SW 1271 (cell line): ENCODE measurements around the gene KIAA1217.

Experiments used
- DNase-seq, 2 experiments: peaks; one replicate each; lab custom pipeline; 2025; lab: John Stamatoyannopoulos, UW

The KIAA1217 gene

GRCh38 chr10:24374134-24374915, 165.4 kb downstream of the KIAA1217 start:
- no peak for DNase-seq

DNA sequence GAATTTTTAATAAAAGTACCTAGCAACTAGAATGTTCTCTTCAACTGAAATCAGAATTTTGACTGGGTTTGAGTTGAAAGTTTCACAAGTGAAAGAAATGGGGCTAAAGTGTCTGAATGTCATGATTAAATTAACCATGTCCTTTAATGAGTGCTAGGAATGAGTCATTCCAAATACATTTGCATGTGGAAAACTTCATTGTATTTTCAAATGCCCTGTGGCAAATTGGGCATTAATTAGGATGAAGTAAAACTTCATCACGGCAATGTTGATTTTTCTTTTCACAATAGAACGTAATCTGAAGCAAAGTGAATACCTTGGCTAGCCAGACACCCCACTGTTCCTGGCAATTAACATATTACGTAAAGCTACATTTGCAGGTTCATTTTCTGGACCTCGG, 166.6 kb downstream of the KIAA1217 start:
- DNase-seq: no peak

DNA sequence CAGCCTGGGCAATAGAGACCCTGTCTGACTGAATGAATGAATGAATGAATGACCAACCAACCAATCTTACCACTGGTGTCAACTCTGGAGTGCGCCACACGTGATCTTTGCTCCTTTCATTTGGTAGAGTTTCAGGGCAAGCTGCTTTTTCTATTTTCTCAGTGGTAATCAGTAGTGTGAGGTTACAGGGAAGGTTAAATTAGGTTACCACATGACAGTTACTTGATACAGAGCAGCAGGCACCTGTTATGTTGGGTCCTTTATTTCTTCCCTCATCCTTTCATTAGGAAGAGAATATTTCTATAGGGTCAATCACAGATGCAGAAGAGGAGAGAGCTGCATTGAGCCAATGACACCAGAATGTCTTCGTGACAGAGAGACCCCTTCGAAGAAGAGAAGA, 167.8 kb downstream of the KIAA1217 start:
- DNase-seq: no peak

- DNase-seq: no peak
Observed at GRCh38 chr10:24378126-24378920, 169.4 kb downstream of the KIAA1217 start.

GRCh38 chr10:24381235-24382010, 172.5 kb downstream of the KIAA1217 start:
- DNase-seq: no peak

GRCh38 chr10:24382045-24382444, 173.1 kb downstream of the KIAA1217 start:
- no peak for DNase-seq

GRCh38 chr10:24382596-24382978, 173.6 kb downstream of the KIAA1217 start:
- no peak for DNase-seq

GRCh38 chr10:24382979-24383663, 174.2 kb downstream of the KIAA1217 start:
- no peak for DNase-seq

GRCh38 chr10:24383681-24384106, 174.8 kb downstream of the KIAA1217 start:
- DNase-seq: peak in 1 of 2 experiments; percentile 20

DNA sequence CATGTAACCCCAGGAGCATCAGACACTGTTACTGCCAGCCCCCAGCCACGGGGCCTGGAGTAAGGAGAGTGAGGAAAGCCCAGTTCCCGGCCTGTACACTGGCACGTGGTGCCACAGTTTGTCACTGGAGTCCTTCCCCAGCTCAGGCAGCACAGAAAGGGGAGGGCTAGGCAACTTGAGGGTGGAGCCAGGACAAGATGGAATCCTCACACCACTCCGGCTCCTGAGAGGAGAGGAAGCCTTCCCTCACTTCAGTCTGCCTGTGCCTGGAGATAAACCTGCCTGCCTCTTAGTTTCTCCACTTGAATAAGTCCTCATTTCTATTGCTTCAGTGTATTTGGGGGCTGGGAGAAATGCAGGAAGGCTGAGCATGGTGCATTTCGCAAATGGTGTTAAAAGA, 176.0 kb downstream of the KIAA1217 start:
- DNase-seq: no peak

DNA sequence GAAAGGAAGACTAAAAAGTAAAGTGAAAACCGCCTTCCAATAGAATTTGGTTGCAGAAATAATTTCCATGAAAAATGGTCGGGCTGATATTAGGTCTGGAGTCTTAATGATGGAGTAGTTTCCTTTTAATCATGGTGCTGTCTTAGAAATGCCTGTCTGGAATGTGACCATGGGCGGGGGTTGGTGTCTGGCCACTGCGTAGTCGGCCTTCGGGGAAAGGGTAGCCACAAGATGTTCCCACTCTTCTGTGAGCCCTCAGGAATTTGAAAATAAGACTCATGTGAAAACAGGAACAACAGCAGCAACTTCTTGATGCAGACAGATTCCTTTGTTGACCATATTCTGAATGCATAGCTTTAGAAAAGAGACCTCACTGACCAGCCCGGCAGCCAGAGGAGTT, 176.8 kb downstream of the KIAA1217 start:
- DNase-seq: no peak

- DNase-seq: no peak
Observed at GRCh38 chr10:24390146-24390700, 181.3 kb downstream of the KIAA1217 start.

GRCh38 chr10:24390746-24391145, 181.8 kb downstream of the KIAA1217 start:
- DNase-seq: no peak

DNA sequence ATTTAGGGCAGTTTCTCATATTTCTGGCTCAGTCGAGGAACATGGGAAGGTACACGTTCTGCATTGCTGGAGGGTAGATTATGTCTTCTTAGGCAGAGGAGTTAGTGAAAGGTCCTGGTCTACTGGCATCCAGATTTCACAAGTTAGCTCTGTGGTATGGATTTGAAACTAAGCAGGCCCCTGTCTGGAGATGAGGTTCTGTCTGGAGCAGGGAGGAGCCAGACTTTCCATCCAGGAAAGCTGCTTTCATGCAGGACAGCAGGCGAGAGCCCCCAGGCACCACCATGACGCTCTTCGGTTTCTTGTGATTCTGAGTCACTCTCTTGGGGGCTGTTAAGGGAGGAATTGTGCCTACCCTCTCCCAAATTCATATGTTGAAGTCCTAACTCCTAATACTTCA, 184.3 kb downstream of the KIAA1217 start:
- DNase-seq: no peak

GRCh38 chr10:24394461-24395190, 185.7 kb downstream of the KIAA1217 start:
- no peak for DNase-seq

DNA sequence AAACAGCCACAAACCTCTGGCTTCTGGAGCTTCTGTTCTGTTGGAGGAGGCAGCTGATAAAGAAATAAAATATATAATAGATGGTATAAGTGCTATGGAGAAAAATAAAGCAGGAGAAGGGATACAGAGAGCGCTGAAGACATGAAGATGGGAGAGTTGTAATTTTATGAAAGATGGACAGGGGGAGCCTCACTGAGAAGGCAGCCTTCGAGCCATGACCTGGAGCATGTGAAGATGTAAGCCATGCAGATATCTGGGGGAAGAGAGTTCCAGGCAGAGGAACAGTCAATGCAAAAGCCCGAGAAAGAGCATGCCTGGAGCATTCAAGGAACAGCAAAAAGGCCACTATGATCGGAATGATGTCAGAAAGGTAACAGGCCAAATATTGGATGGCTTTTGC, 187.5 kb downstream of the KIAA1217 start:
- no peak for DNase-seq

DNA sequence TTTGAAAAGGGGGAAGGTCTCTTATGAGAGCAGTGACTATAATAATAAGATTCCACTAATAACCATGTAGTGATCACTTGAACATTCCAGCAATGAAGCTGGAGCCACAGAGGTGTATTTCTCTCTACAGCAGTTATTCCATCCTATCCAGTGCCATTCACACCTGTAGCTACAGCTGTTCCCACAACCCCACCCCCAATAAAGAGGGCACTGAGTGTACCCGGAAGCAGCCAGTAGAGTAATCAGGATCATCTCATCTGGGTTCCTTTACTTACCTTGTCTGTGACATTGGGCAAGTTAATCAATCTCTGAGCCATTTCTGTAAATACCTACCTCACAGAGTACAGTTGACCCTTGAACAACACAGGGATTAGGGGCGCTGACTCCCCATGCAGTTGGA, 188.7 kb downstream of the KIAA1217 start:
- no peak for DNase-seq

DNA sequence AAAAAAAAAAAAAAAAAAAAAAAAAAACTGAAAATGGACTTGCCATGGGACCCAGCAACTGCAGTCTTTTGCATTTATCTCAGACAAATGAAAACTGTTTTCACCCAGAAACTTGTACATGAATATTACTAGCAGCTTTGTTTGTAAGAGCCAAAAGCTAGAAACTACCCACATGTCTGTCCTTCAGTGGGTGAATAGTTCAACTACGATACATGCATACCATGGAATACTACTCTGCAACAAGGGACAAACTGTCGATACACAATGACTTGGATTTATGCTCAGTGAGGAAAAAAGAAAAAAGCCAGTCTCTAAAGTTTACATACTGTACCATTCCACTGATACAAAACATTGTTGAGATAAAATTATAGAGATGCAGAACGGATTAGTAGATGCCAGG, 195.6 kb downstream of the KIAA1217 start:
- DNase-seq: no peak

DNA sequence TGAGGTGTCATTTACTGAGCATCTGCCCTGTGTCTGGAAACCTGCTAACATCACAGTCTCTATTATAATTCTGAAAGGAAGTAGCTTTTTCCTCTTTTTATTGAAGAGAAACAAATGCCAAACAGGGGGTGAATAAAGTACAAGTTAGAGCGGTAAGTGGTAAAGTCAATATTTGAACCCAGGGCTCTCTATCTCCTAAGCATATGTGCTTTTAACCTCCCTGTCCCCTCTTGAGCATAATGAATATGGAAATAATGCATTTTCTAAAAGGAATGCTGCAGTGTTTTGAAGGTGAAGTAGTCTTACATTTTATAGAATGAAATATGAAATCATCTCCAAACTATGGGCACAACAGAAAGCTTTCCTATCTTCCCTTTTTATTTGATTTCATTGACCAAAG, 196.7 kb downstream of the KIAA1217 start:
- no peak for DNase-seq

DNA sequence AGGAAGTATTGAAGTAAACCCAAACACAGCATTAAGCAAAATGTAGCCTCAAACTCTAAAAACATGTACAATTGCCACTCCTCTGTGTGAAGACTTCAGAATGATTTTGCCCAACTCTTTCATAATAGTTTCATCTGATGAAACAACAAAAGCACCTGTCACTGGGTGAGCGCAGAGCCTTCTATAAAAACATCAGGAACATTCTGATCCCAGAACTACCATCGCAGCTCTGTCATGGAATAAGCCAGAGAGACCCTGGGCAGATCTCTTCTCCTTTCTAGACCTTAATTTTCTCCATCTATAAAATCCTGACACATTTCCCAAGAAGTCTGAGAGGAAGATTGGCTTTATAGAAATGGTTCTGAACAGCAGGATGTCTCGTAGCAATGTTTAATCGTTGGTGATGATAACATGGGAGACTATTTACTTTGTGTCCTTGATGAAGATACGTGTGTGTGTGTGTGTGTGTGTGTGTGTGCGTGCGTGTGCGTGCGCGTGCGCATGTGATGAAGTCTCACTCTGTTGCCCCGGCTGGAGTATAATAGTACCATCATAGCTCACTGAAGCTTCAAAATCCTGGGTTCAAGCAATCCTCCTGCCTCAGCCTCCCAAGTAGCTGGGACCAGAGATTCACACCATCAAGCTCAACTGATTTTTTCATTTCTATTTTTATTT, 198.0 kb downstream of the KIAA1217 start:
- no peak for DNase-seq
